HEK293T (cell line): ENCODE measurements around the gene LRRC27.

ENCODE experiments used
- CTCF ChIA-PET: fragments of 350-600 bp; formaldehyde crosslinking; extraction: SDS; loops from one replicate; lab custom pipeline; 2021; ENCODE audit warnings: antibody characterized with exemption, inconsistent platforms; lab: Yijun Ruan, JAX
- POLR2A ChIA-PET: fragments of 350-600 bp; formaldehyde crosslinking; extraction: SDS; loops from one replicate; lab custom pipeline; 2020; ENCODE audit warnings: antibody characterized with exemption, inconsistent platforms; lab: Yijun Ruan, JAX
- DNase-seq: peaks from one replicate; pipeline ENCODE4 v3.0.0; 2012; ENCODE audit warnings: mixed read lengths; ENCODE audit errors: extremely low spot score
- ARNT ChIP-seq: fragments of 450-650 bp; IDR thresholded peaks from 2 replicates; pipeline ENCODE4 v1.6.1; 2017; ENCODE audit warnings: mild to moderate bottlenecking
- BHLHE40 ChIP-seq: fragments of 450-650 bp; IDR thresholded peaks from 2 replicates; pipeline ENCODE4 v1.6.1; 2016; ENCODE audit warnings: mild to moderate bottlenecking, moderate library complexity, borderline replicate concordance
- CTBP1 ChIP-seq: fragments of 450-650 bp; IDR thresholded peaks from 2 replicates; pipeline ENCODE4 v1.6.1; 2016; ENCODE audit warnings: borderline replicate concordance
- ELF4 ChIP-seq: fragments of 450-650 bp; IDR thresholded peaks from 2 replicates; pipeline ENCODE4 v1.6.1; 2017; ENCODE audit warnings: antibody characterized with exemption
- FOXA1 ChIP-seq: fragments of 450-650 bp; IDR thresholded peaks from 2 replicates; pipeline ENCODE4 v1.6.1; 2016; ENCODE audit warnings: mild to moderate bottlenecking
- FOXK2 ChIP-seq: fragments of 450-650 bp; IDR thresholded peaks from 2 replicates; pipeline ENCODE4 v1.6.1; 2016; ENCODE audit warnings: mild to moderate bottlenecking
- FOXM1 ChIP-seq: fragments of 450-650 bp; IDR thresholded peaks from 2 replicates; pipeline ENCODE4 v1.6.1; 2017; ENCODE audit warnings: mild to moderate bottlenecking, borderline replicate concordance
- HDGF ChIP-seq: fragments of 450-650 bp; IDR thresholded peaks from 2 replicates; pipeline ENCODE4 v1.6.1; 2017; ENCODE audit warnings: antibody characterized with exemption, borderline replicate concordance
- L3MBTL2 ChIP-seq: fragments of 450-650 bp; conservative IDR thresholded peaks from 2 replicates; pipeline ENCODE4 v1.6.1; 2016; ENCODE audit warnings: mild to moderate bottlenecking
- LEF1 ChIP-seq: fragments of 450-650 bp; IDR thresholded peaks from 2 replicates; pipeline ENCODE4 v1.6.1; 2017; ENCODE audit warnings: mild to moderate bottlenecking, borderline replicate concordance
- NFRKB ChIP-seq: fragments of 450-650 bp; IDR thresholded peaks from 2 replicates; pipeline ENCODE4 v1.6.1; 2016; ENCODE audit warnings: mild to moderate bottlenecking, moderate library complexity
- SP1 ChIP-seq: fragments of 450-650 bp; IDR thresholded peaks from 2 replicates; pipeline ENCODE4 v1.6.1; 2017
- SUZ12 ChIP-seq: fragments of 450-650 bp; IDR thresholded peaks from 2 replicates; pipeline ENCODE4 v1.6.1; 2016; ENCODE audit warnings: mild to moderate bottlenecking
- TARDBP ChIP-seq: fragments of 450-650 bp; IDR thresholded peaks from 2 replicates; pipeline ENCODE4 v1.6.1; 2016
- ZNF384 ChIP-seq: fragments of 450-650 bp; IDR thresholded peaks from 2 replicates; pipeline ENCODE4 v1.6.1; 2016
- TF ChIP-seq, protein P1 (sequence below): fragments of 450-650 bp; IDR thresholded peaks from 2 replicates; pipeline ENCODE4 v1.6.1; 2016

LRRC27 gene

DNA sequence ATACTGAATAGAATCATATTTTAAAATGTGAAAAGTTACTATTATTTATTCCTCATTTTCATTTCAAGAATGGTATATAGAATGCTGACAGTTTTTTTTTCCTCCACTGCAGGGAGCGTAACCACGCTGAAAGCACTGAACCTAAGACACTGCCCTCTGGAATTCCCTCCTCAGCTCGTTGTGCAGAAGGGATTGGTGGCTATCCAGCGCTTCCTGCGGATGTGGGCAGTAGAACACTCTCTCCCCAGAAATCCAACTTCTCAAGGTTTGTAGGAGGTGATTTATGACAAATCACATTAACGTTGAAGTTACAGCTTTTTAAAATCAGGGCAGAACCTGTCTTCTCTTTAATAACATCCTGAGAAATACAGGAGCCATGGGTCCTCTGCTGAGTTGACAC, 12.4 kb downstream of the LRRC27 start:
- CTCF ChIA-PET, result no interaction called here
- TF ChIP-seq ELF4, result no peak
- TF ChIP-seq FOXM1, result no peak
- TF ChIP-seq NFRKB, result no peak
- no peak for TF ChIP-seq SUZ12
- POLR2A ChIA-PET, result no interaction called here
- DNase-seq, result no peak

DNA sequence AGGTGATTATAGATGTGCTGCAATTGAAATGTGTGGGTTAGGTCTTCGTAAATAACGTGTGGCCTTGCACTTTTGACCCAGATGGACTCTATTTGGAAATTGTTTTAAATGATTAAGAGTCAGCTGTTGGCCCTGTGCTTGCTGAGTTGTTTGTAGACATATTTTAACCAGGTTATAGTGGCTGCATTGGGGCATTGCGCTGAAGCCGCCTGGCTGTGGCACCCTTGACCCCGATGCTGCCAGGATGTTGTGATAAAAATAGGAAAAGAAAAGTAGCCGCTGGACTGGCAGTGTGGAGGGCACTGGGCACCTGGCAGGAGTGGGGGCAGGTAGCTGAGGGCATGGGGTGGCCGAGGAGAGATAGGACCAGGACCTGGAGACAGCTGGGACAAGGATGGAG, 13.4 kb downstream of the LRRC27 start:
- CTCF ChIA-PET, result no interaction called here
- no peak for DNase-seq
- POLR2A ChIA-PET, result no interaction called here
- TF ChIP-seq, protein P1, sequence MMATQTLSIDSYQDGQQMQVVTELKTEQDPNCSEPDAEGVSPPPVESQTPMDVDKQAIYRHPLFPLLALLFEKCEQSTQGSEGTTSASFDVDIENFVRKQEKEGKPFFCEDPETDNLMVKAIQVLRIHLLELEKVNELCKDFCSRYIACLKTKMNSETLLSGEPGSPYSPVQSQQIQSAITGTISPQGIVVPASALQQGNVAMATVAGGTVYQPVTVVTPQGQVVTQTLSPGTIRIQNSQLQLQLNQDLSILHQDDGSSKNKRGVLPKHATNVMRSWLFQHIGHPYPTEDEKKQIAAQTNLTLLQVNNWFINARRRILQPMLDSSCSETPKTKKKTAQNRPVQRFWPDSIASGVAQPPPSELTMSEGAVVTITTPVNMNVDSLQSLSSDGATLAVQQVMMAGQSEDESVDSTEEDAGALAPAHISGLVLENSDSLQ, result no peak
- TF ChIP-seq ZNF384, result no peak
- TF ChIP-seq CTBP1, result no peak
- TF ChIP-seq BHLHE40, result no peak
- TF ChIP-seq ARNT, result no peak
- TF ChIP-seq FOXA1, result no peak
- TF ChIP-seq SP1, result no peak
- no peak for TF ChIP-seq FOXM1
- no peak for TF ChIP-seq ELF4
- no peak for TF ChIP-seq SUZ12
- no peak for TF ChIP-seq HDGF
- no peak for TF ChIP-seq TARDBP
- no peak for TF ChIP-seq LEF1
- TF ChIP-seq L3MBTL2, result no peak
- TF ChIP-seq FOXK2, result no peak
- TF ChIP-seq NFRKB, result no peak

DNA sequence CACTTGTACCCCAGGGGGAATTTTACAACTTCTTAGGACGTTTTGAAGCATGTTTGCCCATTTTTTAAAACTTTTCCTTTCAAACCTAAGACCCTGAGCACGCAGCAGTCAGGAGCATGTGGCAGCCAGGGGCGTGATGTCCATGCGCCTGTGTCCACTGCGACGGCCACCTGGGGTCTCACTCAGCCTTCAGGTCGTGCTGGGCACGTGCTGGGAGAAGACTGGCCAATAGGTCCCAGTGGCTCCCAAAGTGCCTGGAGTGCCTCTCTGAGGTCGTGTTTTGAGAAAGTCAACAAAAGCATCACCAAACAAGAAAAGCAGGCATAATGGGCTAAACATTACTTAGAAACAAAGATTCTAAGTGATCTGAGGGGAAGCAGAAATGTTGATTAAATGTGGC, 14.8 kb downstream of the LRRC27 start:
- DNase-seq, result no peak
- CTCF ChIA-PET, result no interaction called here
- no peak for TF ChIP-seq ARNT
- no peak for TF ChIP-seq FOXA1
- no peak for TF ChIP-seq L3MBTL2
- no peak for TF ChIP-seq TARDBP
- no peak for TF ChIP-seq SP1
- no peak for TF ChIP-seq SUZ12
- TF ChIP-seq ELF4, result no peak
- TF ChIP-seq HDGF, result no peak
- TF ChIP-seq ZNF384, result no peak
- no peak for TF ChIP-seq CTBP1
- TF ChIP-seq NFRKB, result no peak
- TF ChIP-seq, protein P1, result no peak
- TF ChIP-seq BHLHE40, result no peak
- TF ChIP-seq FOXK2, result no peak
- TF ChIP-seq LEF1, result no peak
- no peak for TF ChIP-seq FOXM1
- POLR2A ChIA-PET, result no interaction called here

DNA sequence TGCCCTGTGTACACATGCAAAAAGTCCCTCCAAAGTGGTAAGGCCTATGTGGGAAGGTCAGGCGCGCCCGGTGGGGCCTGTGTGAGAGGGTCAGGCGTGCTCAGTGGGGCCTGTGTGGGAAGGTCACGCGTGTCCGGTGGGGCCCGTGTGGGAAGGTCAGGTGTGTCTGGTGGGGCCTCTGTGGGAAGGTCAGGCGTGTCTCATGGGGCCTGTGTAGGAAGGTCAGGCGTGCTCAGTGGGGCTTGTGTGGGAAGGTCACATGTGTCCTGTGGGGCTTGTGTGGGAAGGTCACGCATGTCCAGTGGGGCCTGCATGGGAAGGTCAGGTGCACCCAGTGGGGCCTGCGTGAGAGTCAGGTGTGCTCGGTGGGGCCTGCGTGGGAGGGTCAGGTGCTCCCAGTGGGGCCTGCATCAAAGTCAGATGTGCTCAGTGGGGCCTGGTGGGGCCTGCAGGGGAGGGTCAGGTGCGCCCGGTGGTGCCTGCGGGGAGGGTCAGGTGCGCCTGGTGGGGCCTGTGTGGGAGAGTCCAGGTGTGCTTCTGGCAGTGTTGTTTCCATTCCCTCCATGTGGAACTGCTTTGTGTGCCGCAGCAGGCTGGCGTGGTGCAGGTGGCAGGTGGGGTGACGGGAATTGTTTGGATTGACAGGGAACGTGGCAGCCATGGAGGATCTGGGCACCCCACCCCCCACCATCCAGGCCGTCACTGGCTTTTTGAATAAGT, 15.4 kb downstream of the LRRC27 start:
- DNase-seq, result no peak
- ChIA-PET CTCF (no interaction called here), POLR2A (no interaction called here)
- no peak for TF ChIP-seq SUZ12
- TF ChIP-seq, protein P1, result no peak
- TF ChIP-seq ELF4, result no peak
- no peak for TF ChIP-seq CTBP1
- no peak for TF ChIP-seq LEF1
- TF ChIP-seq TARDBP, result no peak
- no peak for TF ChIP-seq L3MBTL2
- TF ChIP-seq FOXM1, result no peak

DNA sequence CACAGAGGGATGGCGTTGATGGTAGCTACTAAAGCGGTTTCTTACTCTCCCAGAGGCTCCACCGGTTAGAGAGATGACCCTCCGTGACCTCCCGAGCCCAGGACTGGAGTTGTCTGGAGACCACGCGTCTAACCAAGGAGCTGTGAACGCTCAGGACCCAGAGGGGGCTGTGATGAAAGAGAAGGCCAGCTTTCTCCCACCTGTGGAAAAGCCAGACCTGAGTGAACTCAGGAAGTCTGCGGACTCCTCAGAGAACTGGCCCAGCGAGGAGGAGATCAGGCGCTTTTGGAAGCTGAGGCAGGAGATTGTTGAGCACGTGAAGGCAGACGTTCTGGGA, 15.9 kb downstream of the LRRC27 start:
- CTCF ChIA-PET, result interaction anchor here (2.5 kb wide), 1 partner anchor 13 kb away, joined by 10 read pairs; no protein-coding TSS in a partner anchor
- no peak for DNase-seq
- POLR2A ChIA-PET, result no interaction called here
- TF ChIP-seq ARNT (no peak), L3MBTL2 (no peak), NFRKB (no peak)

DNA sequence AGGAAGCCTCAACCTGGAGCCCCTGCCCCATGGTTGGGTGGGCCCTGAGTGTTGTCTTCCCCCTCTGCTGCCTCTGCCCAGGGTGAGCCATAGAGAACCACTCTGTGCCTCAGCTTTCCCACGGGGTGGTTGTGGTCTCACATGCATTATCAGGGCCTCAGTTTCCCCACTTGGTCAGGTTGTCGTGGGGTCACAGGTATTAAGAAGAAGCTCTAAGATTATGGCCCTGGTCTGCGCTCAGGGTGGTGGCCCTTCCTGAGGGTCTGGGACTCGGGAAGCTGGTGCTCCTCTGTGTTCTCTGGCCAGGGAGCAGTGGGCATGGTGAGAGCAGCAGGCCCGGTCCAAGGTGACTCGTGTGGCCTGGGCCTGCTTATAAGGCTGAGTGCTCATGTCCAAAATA, 17.8 kb downstream of the LRRC27 start:
- CTCF ChIA-PET, result interaction anchor here (2.5 kb wide), 1 partner anchor 11 kb away, joined by 10 read pairs; no protein-coding TSS in a partner anchor
- TF ChIP-seq TARDBP (no peak), BHLHE40 (no peak), FOXA1 (no peak), CTBP1 (no peak), LEF1 (no peak), SP1 (no peak), HDGF (no peak), FOXM1 (no peak), ZNF384 (no peak), NFRKB (no peak), ELF4 (no peak), SUZ12 (no peak), ARNT (no peak)
- DNase-seq, result no peak
- POLR2A ChIA-PET, result interaction anchor here (1.9 kb wide), 1 partner anchor 14 kb away, joined by 6 read pairs; no protein-coding TSS in a partner anchor

DNA sequence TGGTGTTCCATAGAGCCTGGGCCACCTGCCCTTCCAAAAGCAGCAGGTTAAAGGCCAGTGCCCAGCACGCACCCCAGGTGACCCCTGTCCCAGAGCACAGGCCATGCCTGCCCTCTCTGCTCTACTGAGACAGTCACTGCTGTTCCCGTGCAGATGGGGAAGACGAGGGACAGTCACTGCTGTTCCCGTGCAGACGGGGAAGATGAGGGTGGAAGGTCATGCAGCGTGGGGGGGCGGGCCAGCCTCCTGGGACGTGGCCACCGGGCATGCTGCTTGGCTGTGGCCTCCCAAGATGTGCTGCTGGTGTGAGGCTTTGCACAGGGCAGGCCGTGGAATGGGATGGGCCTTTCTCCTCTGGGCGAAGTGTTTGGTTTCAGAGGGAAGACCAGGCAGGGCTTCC, 18.4 kb downstream of the LRRC27 start:
- CTCF ChIA-PET, result interaction anchor here (2.5 kb wide), 1 partner anchor 11 kb away, joined by 10 read pairs; no protein-coding TSS in a partner anchor
- no peak for DNase-seq
- TF ChIP-seq LEF1 (no peak), HDGF (no peak), FOXK2 (no peak), FOXA1 (no peak), L3MBTL2 (no peak), SP1 (no peak), TARDBP (no peak), ELF4 (no peak), ZNF384 (no peak), BHLHE40 (no peak), ARNT (no peak), SUZ12 (no peak), FOXM1 (no peak), NFRKB (no peak)
- TF ChIP-seq, protein P1, result no peak
- POLR2A ChIA-PET, result interaction anchor here (1.9 kb wide), 1 partner anchor 14 kb away, joined by 6 read pairs; no protein-coding TSS in a partner anchor
